ENCODE data around the gene DAGLA. TPM values are rescaled to one million over a fixed set of nuclear protein-coding genes. Genes with fewer than 3 reads are reported as not detected.
"Not testable (repeated sequence)": the region's sequence is repeated elsewhere in the genome, so short reads cannot be mapped to it uniquely, and the experiment has no call there.

Gene DAGLA
- total RNA-seq, 1 donor from 2014 or later = 4.6 TPM

- no peaks in the 10 kb centered on the region for H3K36me3 ChIP-seq (ENCODE audit: control insufficient read depth, insufficient read depth, low read length)
- no peak for DNase-seq (ENCODE audit: low read depth)
- no peak overlapping the region for H3K4me3 ChIP-seq (ENCODE audit: low read depth, low read length)
- no peak for TF ChIP-seq CTCF (IDR thresholded peaks at IDR 0.05; ENCODE audit: insufficient read depth, low read length, poor library complexity, severe bottlenecking)
- peaks cover 2% of the 10 kb centered on the region for H3K27me3 ChIP-seq (ENCODE audit: control insufficient read depth, insufficient read depth, low read length)
Measured at GRCh38 chr11:61657566-61658290, 22.5 kb upstream of the DAGLA start.

- no peak for TF ChIP-seq CTCF (IDR thresholded peaks at IDR 0.05; ENCODE audit: insufficient read depth, low read length, poor library complexity, severe bottlenecking)
- no peaks in the 10 kb centered on the region for H3K27me3 ChIP-seq (ENCODE audit: control insufficient read depth, insufficient read depth, low read length)
- no peak for DNase-seq (ENCODE audit: low read depth)
- H3K4me3 ChIP-seq (ENCODE audit: low read depth, low read length) = no peak overlapping the region
- no peaks in the 10 kb centered on the region for H3K36me3 ChIP-seq (ENCODE audit: control insufficient read depth, insufficient read depth, low read length)
Measured at GRCh38 chr11:61659413-61660196, 20.6 kb upstream of the DAGLA start.

- DNase-seq (ENCODE audit: low read depth); H3K36me3 ChIP-seq (ENCODE audit: control insufficient read depth, insufficient read depth, low read length); H3K27me3 ChIP-seq (ENCODE audit: control insufficient read depth, insufficient read depth, low read length); H3K4me3 ChIP-seq (ENCODE audit: low read depth, low read length): not testable (repeated sequence)
- TF ChIP-seq CTCF (IDR thresholded peaks at IDR 0.05; ENCODE audit: insufficient read depth, low read length, poor library complexity, severe bottlenecking) = peak; percentile 9
Measured at GRCh38 chr11:61660997-61661396, 19.2 kb upstream of the DAGLA start.

GRCh38 chr11:61666684-61667297 is 13.4 kb upstream of the DAGLA start:
- Histone ChIP-seq H3K36me3 (ENCODE audit: control insufficient read depth, insufficient read depth, low read length) (no peaks in the 10 kb centered on the region), H3K4me3 (ENCODE audit: low read depth, low read length) (no peak overlapping the region), H3K27me3 (ENCODE audit: control insufficient read depth, insufficient read depth, low read length) (peaks cover 9% of the 10 kb centered on the region)
- DNase-seq (ENCODE audit: low read depth) = no peak
- no peak for TF ChIP-seq CTCF (IDR thresholded peaks at IDR 0.05; ENCODE audit: insufficient read depth, low read length, poor library complexity, severe bottlenecking)

GRCh38 chr11:61667684-61668305 is 12.4 kb upstream of the DAGLA start:
- DNase-seq (ENCODE audit: low read depth) = no peak
- H3K36me3 ChIP-seq (ENCODE audit: control insufficient read depth, insufficient read depth, low read length) = no peaks in the 10 kb centered on the region
- H3K4me3 ChIP-seq (ENCODE audit: low read depth, low read length) = no peak overlapping the region
- TF ChIP-seq CTCF (IDR thresholded peaks at IDR 0.05; ENCODE audit: insufficient read depth, low read length, poor library complexity, severe bottlenecking) = no peak
- H3K27me3 ChIP-seq (ENCODE audit: control insufficient read depth, insufficient read depth, low read length) = peaks cover 9% of the 10 kb centered on the region

All from kidney epithelial cell (primary cell).